OCI-LY7 (cell line): Measurements from ENCODE around the gene NUDT9. TPM values are rescaled to one million over a fixed set of nuclear protein-coding genes. Genes with fewer than 3 reads are reported as not detected.

Experiments used
- BruUV-seq: library from RNA; stranded (reverse); fragments of 400-500 nt; replicated peaks from 2 replicates; lab custom pipeline; 2021; lab: Mats Ljungman, UMichigan
- CTCF ChIA-PET: fragments of 300-600 bp; sonication (Branson Sonifier 250); formaldehyde crosslinking; loops from one replicate; lab custom pipeline; 2022; ENCODE audit warnings: antibody characterized with exemption; ENCODE audit not compliant: unreplicated experiment; lab: Charles Lee
- POLR2A ChIA-PET: fragments of 300-600 bp; sonication (Branson Sonifier 250); formaldehyde crosslinking; loops from one replicate; lab custom pipeline; 2022; ENCODE audit warnings: antibody characterized with exemption; lab: Charles Lee
- DNase-seq: peaks from one replicate; pipeline ENCODE4 v3.0.0-alpha.2; 2015; ENCODE audit warnings: low spot score
- H2AFZ ChIP-seq: fragments of 200-600 bp; sonication (generic), shearing (Covaris generic); 2 replicates; pipeline ENCODE4 v1.6.1; 2014; ENCODE audit warnings: mild to moderate bottlenecking, antibody characterized with exemption, low read length, moderate library complexity
- H3K27ac ChIP-seq: fragments of 200-600 bp; sonication (generic); 2 replicates; pipeline ENCODE4 v1.5.1; 2014; ENCODE audit warnings: mixed run types, low read depth, mild to moderate bottlenecking, moderate library complexity, low read length, inconsistent platforms; ENCODE audit not compliant: poor library complexity, severe bottlenecking
- H3K36me3 ChIP-seq: fragments of 200-600 bp; sonication (generic); 2 replicates; pipeline ENCODE4 v1.6.1; 2014; ENCODE audit warnings: mild to moderate bottlenecking, antibody characterized with exemption, low read length, moderate library complexity, mixed read lengths; ENCODE audit not compliant: insufficient read depth
- H3K4me1 ChIP-seq: fragments of 200-600 bp; sonication (generic); 2 replicates; pipeline ENCODE4 v1.5.1; 2014; ENCODE audit warnings: mild to moderate bottlenecking, low read length; ENCODE audit not compliant: insufficient read depth, poor library complexity, severe bottlenecking
- H3K4me2 ChIP-seq: fragments of 200-600 bp; sonication (generic); 2 replicates; pipeline ENCODE4 v1.6.1; 2014; ENCODE audit warnings: mild to moderate bottlenecking, low read length
- H3K4me3 ChIP-seq: fragments of 200-600 bp; sonication (generic); 2 replicates; pipeline ENCODE4 v1.5.1; 2014; ENCODE audit warnings: mild to moderate bottlenecking, low read depth, low read length; ENCODE audit not compliant: poor library complexity, severe bottlenecking
- H3K79me2 ChIP-seq: fragments of 200-600 bp; sonication (generic); 2 replicates; pipeline ENCODE4 v1.6.1; 2016; ENCODE audit warnings: low read depth, mild to moderate bottlenecking, low read length, moderate library complexity, mixed read lengths; ENCODE audit not compliant: insufficient read depth
- H3K9me2 ChIP-seq: fragments of 200-600 bp; sonication (generic); 2 replicates; pipeline ENCODE4 v1.6.1; 2016; ENCODE audit warnings: mild to moderate bottlenecking, low read length, mixed read lengths; ENCODE audit not compliant: insufficient read depth
- H3K9me3 ChIP-seq: fragments of 200-600 bp; sonication (generic); 2 replicates; pipeline ENCODE4 v1.6.1; 2014; ENCODE audit warnings: mild to moderate bottlenecking, mixed run types, low read length, mixed read lengths
- H4K20me1 ChIP-seq: fragments of 200-600 bp; sonication (generic); 2 replicates; pipeline ENCODE4 v1.6.1; 2014; ENCODE audit warnings: mild to moderate bottlenecking, antibody characterized with exemption, low read length, moderate library complexity, mixed read lengths; ENCODE audit not compliant: insufficient read depth
- CTCF ChIP-seq: fragments of 200-600 bp; sonication (generic); conservative IDR thresholded peaks from 2 replicates; pipeline ENCODE4 v1.5.1; 2014; ENCODE audit warnings: mild to moderate bottlenecking, antibody characterized with exemption, low read length, moderate library complexity, mixed read lengths
- EZH2phosphoT487 ChIP-seq: fragments of 200-600 bp; sonication (generic); IDR thresholded peaks from 2 replicates; pipeline ENCODE4 v1.6.1; 2018; ENCODE audit warnings: low read depth, borderline replicate concordance, mild to moderate bottlenecking, mixed run types, antibody characterized with exemption, low read length, moderate library complexity, mixed read lengths
- intact Hi-C: fragments of 100-400 bp; cut with micrococcal nuclease; formaldehyde crosslinking; loops from one replicate; pipeline ENCODE4 v1.10.0; 2022; ENCODE audit not compliant: unreplicated experiment
- small RNA-seq: library from RNA; depleted of rRNA; stranded (forward); fragments of <200 nt; gene quantifications from one replicate; pipeline ENCODE3, GENCODE V24; 2014
- total RNA-seq, 2 experiments: library from RNA; depleted of rRNA in 1 of 2; stranded (reverse); fragments of >200 nt in 1 of 2; shearing (Covaris generic) in 1 of 2; gene quantifications; 2 replicates each; pipeline ENCODE4 v1.2.3, GENCODE V29; 2014 to 2022

The NUDT9 gene
- total RNA-seq, 2 experiments from 2014 or later = 9.0 to 16.5 TPM

GRCh38 chr4:87505862-87506261 lies 83.5 kb downstream of the NUDT9 start:
- POLR2A ChIA-PET = no interaction called here
- H2AFZ ChIP-seq = no peak overlapping the region
- no peak overlapping the region for H3K4me3 ChIP-seq
- TF ChIP-seq CTCF = peak; percentile 55
- no peak for TF ChIP-seq EZH2phosphoT487
- no peaks in the 10 kb centered on the region for H3K4me1 ChIP-seq
- H3K4me2 ChIP-seq = no peak overlapping the region
- no TSS peak for BruUV-seq
- no peak overlapping the region for H3K27ac ChIP-seq
- H3K79me2 ChIP-seq = no peaks in the 10 kb centered on the region
- no peaks in the 10 kb centered on the region for H3K36me3 ChIP-seq
- CTCF ChIA-PET = no interaction called here
- DNase-seq = no peak
- H3K9me3 ChIP-seq = no peaks in the 10 kb centered on the region
- no peaks in the 10 kb centered on the region for H4K20me1 ChIP-seq
- no peaks in the 10 kb centered on the region for H3K9me2 ChIP-seq
- intact Hi-C loops = no loop called here

GRCh38 chr4:87506974-87507701 lies 84.8 kb downstream of the NUDT9 start:
- Histone ChIP-seq H3K9me2 (no peaks in the 10 kb centered on the region), H3K9me3 (no peaks in the 10 kb centered on the region), H4K20me1 (no peaks in the 10 kb centered on the region), H3K27ac (no peak overlapping the region), H3K4me1 (no peaks in the 10 kb centered on the region), H3K79me2 (no peaks in the 10 kb centered on the region), H3K4me3 (no peak overlapping the region), H2AFZ (no peak overlapping the region), H3K36me3 (no peaks in the 10 kb centered on the region), H3K4me2 (no peak overlapping the region)
- no peak for DNase-seq
- ChIA-PET POLR2A (no interaction called here), CTCF (no interaction called here)
- no TSS peak for BruUV-seq
- no peak for TF ChIP-seq EZH2phosphoT487
- no peak for TF ChIP-seq CTCF
- intact Hi-C loops = no loop called here

Small RNA genes lying within 50 kb of the gene (small RNA-seq; reads per million reads assigned to genes)
- not detected for gene RN7SL681P

Other genes starting within 250 kb of the NUDT9 start
- gene KLHL8, start 202.0 kb upstream of the NUDT9 start, total RNA-seq (2014; rRNA removed; shearing (Covaris generic)) = 9.0 and 12.6 TPM in 2 replicates
- gene KLHL8, start 202.0 kb upstream of the NUDT9 start, total RNA-seq (2022) = 20.3 and 23.4 TPM in 2 replicates
- gene HSD17B13, start 99.7 kb upstream of the NUDT9 start, total RNA-seq (2014; rRNA removed; shearing (Covaris generic)) = 0.08 TPM in 1 of 2 replicates, not detected in the other
- gene HSD17B13, start 99.7 kb upstream of the NUDT9 start, total RNA-seq (2022) = 0.20 TPM in 1 of 2 replicates, not detected in the other
- 4.7 and 9.0 TPM in 2 replicates for gene HSD17B11, start 31.4 kb upstream of the NUDT9 start, total RNA-seq (2014; rRNA removed; shearing (Covaris generic))
- gene HSD17B11, start 31.4 kb upstream of the NUDT9 start, total RNA-seq (2022) = 8.7 TPM in 2 replicates
- gene SPARCL1, start 106.8 kb downstream of the NUDT9 start, total RNA-seq (2014; rRNA removed; shearing (Covaris generic)) = not detected in 2 replicates
- gene SPARCL1, start 106.8 kb downstream of the NUDT9 start, total RNA-seq (2022) = not detected in 2 replicates
- not detected in 2 replicates for gene DSPP, start 186.0 kb downstream of the NUDT9 start, total RNA-seq (2014; rRNA removed; shearing (Covaris generic))
- gene DSPP, start 186.0 kb downstream of the NUDT9 start, total RNA-seq (2022) = not detected in 2 replicates
- gene DMP1, start 227.7 kb downstream of the NUDT9 start, total RNA-seq (2014; rRNA removed; shearing (Covaris generic)) = not detected in 2 replicates
- gene DMP1, start 227.7 kb downstream of the NUDT9 start, total RNA-seq (2022) = not detected in 2 replicates